ENCODE results near the gene PROM1.

The PROM1 gene

GRCh38 chr4:16083241-16084191 lies at the start of gene PROM1:
PROM1 (minus strand) TSS chr4:16084023; CDS start chr4:16075906, 8,117 bp downstream.
- FAIRE-seq: no peak

GRCh38 chr4:16133406-16133805 lies 49.6 kb upstream of the PROM1 start:
- FAIRE-seq: no peak

GRCh38 chr4:16131293-16131692 lies 47.5 kb upstream of the PROM1 start:
- FAIRE-seq: no peak

GRCh38 chr4:16129336-16129735 lies 45.5 kb upstream of the PROM1 start:
- FAIRE-seq: no peak

GRCh38 chr4:16126714-16127113 lies 42.9 kb upstream of the PROM1 start:
- FAIRE-seq: no peak

GRCh38 chr4:16125571-16126445 lies 42.0 kb upstream of the PROM1 start:
- no peak for FAIRE-seq

GRCh38 chr4:16124232-16124631 lies 40.4 kb upstream of the PROM1 start:
- FAIRE-seq: no peak

GRCh38 chr4:16123356-16124084 lies 39.7 kb upstream of the PROM1 start:
- FAIRE-seq: no peak

- FAIRE-seq: no peak
These were observed 39.0 kb upstream of the PROM1 start for GRCh38 chr4:16122784-16123183.

GRCh38 chr4:16122308-16122711 lies 38.5 kb upstream of the PROM1 start:
- FAIRE-seq: no peak

- FAIRE-seq: no peak
These were observed 36.9 kb upstream of the PROM1 start for GRCh38 chr4:16120720-16121119.

GRCh38 chr4:16119981-16120380 lies 36.2 kb upstream of the PROM1 start:
- no peak for FAIRE-seq

GRCh38 chr4:16118090-16118489 lies 34.3 kb upstream of the PROM1 start:
- FAIRE-seq: no peak

- no peak for FAIRE-seq
These were observed 33.3 kb upstream of the PROM1 start for GRCh38 chr4:16117164-16117563.

- no peak for FAIRE-seq
These were observed 32.7 kb upstream of the PROM1 start for GRCh38 chr4:16116493-16116990.

- no peak for FAIRE-seq
These were observed 32.2 kb upstream of the PROM1 start for GRCh38 chr4:16116019-16116418.

GRCh38 chr4:16114546-16114945 lies 30.7 kb upstream of the PROM1 start:
- no peak for FAIRE-seq

GRCh38 chr4:16113741-16114140 lies 29.9 kb upstream of the PROM1 start:
- no peak for FAIRE-seq

- FAIRE-seq: no peak
These were observed 27.7 kb upstream of the PROM1 start for GRCh38 chr4:16111533-16111932.

GRCh38 chr4:16110661-16111290 lies 27.0 kb upstream of the PROM1 start:
- FAIRE-seq: no peak

- no peak for FAIRE-seq
These were observed 26.4 kb upstream of the PROM1 start for GRCh38 chr4:16110199-16110598.

- no peak for FAIRE-seq
These were observed 25.4 kb upstream of the PROM1 start for GRCh38 chr4:16109256-16109655.
